ENCODE data around the gene LTB. TPM values are rescaled to one million over a fixed set of nuclear protein-coding genes. Genes with fewer than 3 reads are reported as not detected.

The LTB gene
- total and polyA plus RNA-seq, 2 donors from 2014 or later = 6.6 to 18.5 TPM

DNA sequence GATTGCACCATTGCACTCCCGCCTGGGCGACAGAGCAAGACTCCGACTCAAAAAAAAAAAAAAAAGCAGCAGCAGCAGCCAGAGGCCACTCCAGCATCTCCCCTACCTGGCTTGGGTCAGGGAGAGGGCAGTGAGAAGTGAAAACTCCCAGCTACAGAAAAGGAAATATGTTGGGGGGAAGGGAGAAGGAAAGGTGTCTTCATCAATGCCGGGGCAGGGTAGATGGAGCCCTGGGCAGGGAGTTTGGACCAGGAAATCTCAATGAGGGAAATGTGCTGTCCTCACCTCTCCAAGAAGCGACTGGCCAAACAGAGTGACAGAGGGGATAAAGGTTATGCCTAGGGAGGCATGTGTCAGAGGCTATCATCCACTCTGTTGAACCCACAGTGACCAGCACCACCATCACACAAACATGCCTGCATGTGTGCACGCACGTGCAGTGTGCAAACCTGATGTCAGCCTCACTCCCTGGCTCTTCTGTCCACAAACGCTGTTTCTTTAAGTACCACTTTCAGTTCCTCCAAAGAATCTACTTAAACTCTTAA, 31.9 kb upstream of the LTB start:
- Histone ChIP-seq H3K9me3 (ENCODE audit: control insufficient read depth in 2 of 3, insufficient read depth in 1 of 3, low read length in 3 of 3) (no peaks in the 10 kb centered on the region), H3K9ac (ENCODE audit: low read length in 3 of 3) (no peak overlapping the region), H3K27ac (ENCODE audit: low read depth in 2 of 2, low read length in 2 of 2) (no peak overlapping the region), H3K27me3 (ENCODE audit: control insufficient read depth, insufficient read depth, low read length) (no peaks in the 10 kb centered on the region), H3K36me3 (ENCODE audit: control insufficient read depth in 2 of 3, insufficient read depth in 3 of 3, low read length in 3 of 3) (no peaks in the 10 kb centered on the region), H3K4me1 (ENCODE audit: control insufficient read depth in 2 of 3, insufficient read depth in 2 of 3, low read depth in 1 of 3, low read length in 3 of 3) (no peaks in the 10 kb centered on the region), H3K4me3 (ENCODE audit: low read length in 3 of 3) (peak overlapping the region in 1 of 3 donors; percentile 14)
- DNase-seq (no peak), FAIRE-seq (no peak)
- TF ChIP-seq, protein P1, sequence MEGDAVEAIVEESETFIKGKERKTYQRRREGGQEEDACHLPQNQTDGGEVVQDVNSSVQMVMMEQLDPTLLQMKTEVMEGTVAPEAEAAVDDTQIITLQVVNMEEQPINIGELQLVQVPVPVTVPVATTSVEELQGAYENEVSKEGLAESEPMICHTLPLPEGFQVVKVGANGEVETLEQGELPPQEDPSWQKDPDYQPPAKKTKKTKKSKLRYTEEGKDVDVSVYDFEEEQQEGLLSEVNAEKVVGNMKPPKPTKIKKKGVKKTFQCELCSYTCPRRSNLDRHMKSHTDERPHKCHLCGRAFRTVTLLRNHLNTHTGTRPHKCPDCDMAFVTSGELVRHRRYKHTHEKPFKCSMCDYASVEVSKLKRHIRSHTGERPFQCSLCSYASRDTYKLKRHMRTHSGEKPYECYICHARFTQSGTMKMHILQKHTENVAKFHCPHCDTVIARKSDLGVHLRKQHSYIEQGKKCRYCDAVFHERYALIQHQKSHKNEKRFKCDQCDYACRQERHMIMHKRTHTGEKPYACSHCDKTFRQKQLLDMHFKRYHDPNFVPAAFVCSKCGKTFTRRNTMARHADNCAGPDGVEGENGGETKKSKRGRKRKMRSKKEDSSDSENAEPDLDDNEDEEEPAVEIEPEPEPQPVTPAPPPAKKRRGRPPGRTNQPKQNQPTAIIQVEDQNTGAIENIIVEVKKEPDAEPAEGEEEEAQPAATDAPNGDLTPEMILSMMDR (IDR thresholded peaks at IDR 0.05; ENCODE audit: borderline replicate concordance, extremely low read depth, insufficient read depth) = no peak
- intact Hi-C loops (cut with DNase I) = no loop called here

DNA sequence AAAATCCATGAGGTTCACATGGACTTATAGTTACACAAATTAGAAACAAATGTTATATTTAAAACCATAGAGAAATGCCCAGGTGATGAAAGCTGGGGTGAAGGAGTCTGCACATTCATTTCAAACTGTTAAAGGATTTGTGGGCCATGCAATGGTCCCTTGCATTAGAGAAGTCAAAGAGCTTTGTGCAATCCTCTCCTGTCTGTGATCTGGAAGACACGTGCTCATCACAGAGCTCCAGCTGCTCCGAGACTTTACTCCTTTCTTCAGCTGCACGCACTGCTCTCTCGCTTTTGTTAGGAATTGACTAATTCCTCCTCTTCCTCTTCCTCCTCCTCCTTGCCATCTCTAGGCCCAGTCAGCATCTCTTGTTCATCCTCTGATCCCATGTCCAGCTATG, 28.7 kb upstream of the LTB start:
- intact Hi-C loops (cut with DNase I) = no loop called here
- FAIRE-seq = no peak
- H3K9ac ChIP-seq (ENCODE audit: low read length in 3 of 3) = no peak overlapping the region

DNA sequence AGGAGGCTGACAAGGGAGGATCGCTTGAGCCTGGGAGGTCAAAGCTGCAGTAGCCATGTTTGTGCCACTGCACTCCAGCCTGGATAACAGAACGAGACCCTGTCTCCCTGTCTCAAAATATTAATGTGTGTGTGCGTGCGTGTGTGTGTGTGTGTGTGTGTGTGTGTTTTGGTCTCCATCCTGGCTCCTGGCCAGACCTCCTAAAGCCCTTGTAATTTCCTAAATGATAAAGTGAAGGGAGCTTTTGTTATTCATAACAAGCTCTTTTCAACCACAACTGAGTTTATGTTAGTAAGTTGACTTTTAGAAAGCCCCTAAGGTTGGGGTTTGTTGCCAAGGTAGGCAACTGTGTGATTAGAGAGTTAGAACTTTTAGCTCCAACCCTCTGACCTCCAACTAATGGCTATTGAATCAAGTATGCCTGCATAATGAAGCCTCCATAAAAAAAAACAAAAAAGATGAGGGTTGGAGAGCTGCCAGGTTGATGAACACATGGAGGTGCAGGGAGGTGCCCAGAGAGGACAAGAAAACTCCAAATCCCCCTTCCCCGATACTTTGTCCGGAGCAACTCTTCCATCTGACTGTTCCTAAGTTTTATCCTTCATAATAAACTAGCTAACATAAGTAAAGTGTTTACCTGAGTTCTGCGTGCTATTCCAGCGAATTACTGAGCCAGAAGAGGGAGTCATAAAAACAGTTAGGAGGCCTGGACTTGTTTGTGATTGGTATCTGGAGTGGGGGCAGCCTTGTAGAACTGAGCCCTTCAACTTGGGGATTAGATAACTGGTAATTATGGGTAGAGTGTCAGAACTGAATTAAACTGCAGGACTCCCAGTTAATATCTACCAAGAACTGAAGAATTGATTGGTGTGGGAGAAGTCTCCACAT, 27.5 kb upstream of the LTB start:
- Histone ChIP-seq H3K27me3 (ENCODE audit: control insufficient read depth, insufficient read depth, low read length) (no peaks in the 10 kb centered on the region), H3K4me3 (ENCODE audit: low read length in 3 of 3) (no peak overlapping the region), H3K9me3 (ENCODE audit: control insufficient read depth in 2 of 3, insufficient read depth in 1 of 3, low read length in 3 of 3) (no peaks in the 10 kb centered on the region), H3K4me1 (ENCODE audit: control insufficient read depth in 2 of 3, insufficient read depth in 2 of 3, low read depth in 1 of 3, low read length in 3 of 3) (no peaks in the 10 kb centered on the region), H3K9ac (ENCODE audit: low read length in 3 of 3) (no peak overlapping the region), H3K36me3 (ENCODE audit: control insufficient read depth in 2 of 3, insufficient read depth in 3 of 3, low read length in 3 of 3) (no peaks in the 10 kb centered on the region), H3K27ac (ENCODE audit: low read depth in 2 of 2, low read length in 2 of 2) (no peak overlapping the region)
- TF ChIP-seq, protein P1 (IDR thresholded peaks at IDR 0.05; ENCODE audit: borderline replicate concordance, extremely low read depth, insufficient read depth) = no peak
- no peak for DNase-seq
- no peak for FAIRE-seq
- intact Hi-C loops (cut with DNase I) = no loop called here

More for the DNA sequence above, 28.7 kb upstream of the LTB start:
- Histone ChIP-seq H3K4me3 (ENCODE audit: low read length in 3 of 3) (no peak overlapping the region), H3K36me3 (ENCODE audit: control insufficient read depth in 2 of 3, insufficient read depth in 3 of 3, low read length in 3 of 3) (no peaks in the 10 kb centered on the region), H3K4me1 (ENCODE audit: control insufficient read depth in 2 of 3, insufficient read depth in 2 of 3, low read depth in 1 of 3, low read length in 3 of 3) (no peaks in the 10 kb centered on the region), H3K27me3 (ENCODE audit: control insufficient read depth, insufficient read depth, low read length) (no peaks in the 10 kb centered on the region), H3K9me3 (ENCODE audit: control insufficient read depth in 2 of 3, insufficient read depth in 1 of 3, low read length in 3 of 3) (no peaks in the 10 kb centered on the region), H3K27ac (ENCODE audit: low read depth in 2 of 2, low read length in 2 of 2) (no peak overlapping the region)
- no peak for DNase-seq
- TF ChIP-seq, protein P1 (IDR thresholded peaks at IDR 0.05; ENCODE audit: borderline replicate concordance, extremely low read depth, insufficient read depth) = no peak

Measured in kidney (tissue), 14 donors.